Limb (tissue), 2 donors: ENCODE data around the gene MPHOSPH9.

Source experiments
- DNase-seq, 2 donors: peaks; one replicate each; pipeline ENCODE4 v3.0.0-alpha.2; 2016; ENCODE audit errors: extremely low spot score in 2 of 2

MPHOSPH9 gene

GRCh38 chr12:123131291-123131832 is 101.6 kb downstream of the MPHOSPH9 start:
- no peak for DNase-seq

GRCh38 chr12:123129621-123130020 is 103.3 kb downstream of the MPHOSPH9 start:
- DNase-seq = no peak

- DNase-seq = no peak
These were observed 105.8 kb downstream of the MPHOSPH9 start for GRCh38 chr12:123127182-123127495.

- DNase-seq = peak in 1 of 2 donors; percentile 32
These were observed 106.4 kb downstream of the MPHOSPH9 start for GRCh38 chr12:123126294-123127181.

GRCh38 chr12:123122626-123123025 is 110.3 kb downstream of the MPHOSPH9 start:
- DNase-seq = no peak

- no peak for DNase-seq
These were observed 111.3 kb downstream of the MPHOSPH9 start for GRCh38 chr12:123121670-123122069.

- DNase-seq = no peak
These were observed 112.3 kb downstream of the MPHOSPH9 start for GRCh38 chr12:123120452-123121166.

- DNase-seq = no peak
These were observed 113.1 kb downstream of the MPHOSPH9 start for GRCh38 chr12:123119808-123120207.

- no peak for DNase-seq
These were observed 114.4 kb downstream of the MPHOSPH9 start for GRCh38 chr12:123118497-123118896.

GRCh38 chr12:123115409-123116121 is 117.4 kb downstream of the MPHOSPH9 start:
- peak in 1 of 2 donors; percentile 38 for DNase-seq

- DNase-seq = no peak
These were observed 118.4 kb downstream of the MPHOSPH9 start for GRCh38 chr12:123114304-123115083.

- no peak for DNase-seq
These were observed 119.9 kb downstream of the MPHOSPH9 start for GRCh38 chr12:123113026-123113425.

- no peak for DNase-seq
These were observed 121.3 kb downstream of the MPHOSPH9 start for GRCh38 chr12:123111498-123112165.

- DNase-seq = no peak
These were observed 123.6 kb downstream of the MPHOSPH9 start for GRCh38 chr12:123109319-123109772.

GRCh38 chr12:123108682-123109066 is 124.3 kb downstream of the MPHOSPH9 start:
- no peak for DNase-seq

- DNase-seq = no peak
These were observed 124.8 kb downstream of the MPHOSPH9 start for GRCh38 chr12:123107926-123108681.

- DNase-seq = no peak
These were observed 126.1 kb downstream of the MPHOSPH9 start for GRCh38 chr12:123106640-123107359.

- no peak for DNase-seq
These were observed 127.6 kb downstream of the MPHOSPH9 start for GRCh38 chr12:123105211-123105826.

- DNase-seq = no peak
These were observed 128.1 kb downstream of the MPHOSPH9 start for GRCh38 chr12:123104809-123105208.
